WTC11 (cell line): ENCODE measurements around the gene ETS1. TPM values are rescaled to one million over a fixed set of nuclear protein-coding genes. Genes with fewer than 3 reads are reported as not detected.

Experiments
- ATAC-seq: fragments of 200-7000 bp; cut with Tn5 transposase; 2 replicates; pipeline ENCODE4 v1.10.0; 2021; ENCODE audit warnings: mild to moderate bottlenecking, moderate library complexity
- CTCF ChIA-PET: fragments of 300-600 bp; sonication (Branson Sonifier 250); formaldehyde crosslinking; loops from one replicate; lab custom pipeline; 2021; ENCODE audit warnings: antibody characterized with exemption; lab: Charles Lee
- POLR2A ChIA-PET: fragments of 350-600 bp; sonication (Branson Sonifier 250); formaldehyde crosslinking; loops from one replicate; lab custom pipeline; 2021; ENCODE audit warnings: antibody characterized with exemption; lab: Charles Lee
- DNase-seq: peaks from one replicate; pipeline ENCODE4 v3.0.0; 2021; ENCODE audit warnings: low spot score
- H3K27ac Mint-ChIP-seq: 2 replicates; pipeline ENCODE4 v1.8.0; 2021; ENCODE audit warnings: mixed read lengths
- H3K27me3 Mint-ChIP-seq: 2 replicates; pipeline ENCODE4 v1.8.0; 2021; ENCODE audit warnings: low read depth, mild to moderate bottlenecking, moderate library complexity, mixed read lengths
- H3K36me3 Mint-ChIP-seq: 2 replicates; pipeline ENCODE4 v1.8.0; 2021; ENCODE audit warnings: mixed read lengths
- H3K4me1 Mint-ChIP-seq: 2 replicates; pipeline ENCODE4 v1.8.0; 2022; ENCODE audit warnings: mixed read lengths
- H3K4me3 Mint-ChIP-seq: 2 replicates; pipeline ENCODE4 v1.8.0; 2021; ENCODE audit warnings: mild to moderate bottlenecking, moderate library complexity, mixed read lengths
- H3K9me3 Mint-ChIP-seq: 2 replicates; pipeline ENCODE4 v1.8.0; 2021; ENCODE audit warnings: mixed read lengths
- ATF1 ChIP-seq: sonication (generic); formaldehyde crosslinking; IDR thresholded peaks from 2 replicates; pipeline ENCODE4 v1.8.1; 2023; ENCODE audit warnings: mild to moderate bottlenecking, moderate library complexity, missing genetic modification reagents
- ATF3 ChIP-seq: sonication (generic); formaldehyde crosslinking; conservative IDR thresholded peaks from 2 replicates; pipeline ENCODE4 v1.8.1; 2022; ENCODE audit warnings: mild to moderate bottlenecking, missing genetic modification reagents
- CTCF ChIP-seq: fragments of 200-600 bp; IDR thresholded peaks from 2 replicates; pipeline ENCODE4 v1.8.0; 2022; ENCODE audit warnings: antibody characterized with exemption
- ETV6 ChIP-seq: sonication (generic); formaldehyde crosslinking; IDR thresholded peaks from 2 replicates; pipeline ENCODE4 v1.8.1; 2022; ENCODE audit warnings: mild to moderate bottlenecking, missing genetic modification reagents
- FOXJ3 ChIP-seq: sonication (generic); formaldehyde crosslinking; IDR thresholded peaks from 2 replicates; pipeline ENCODE4 v1.9.0; 2021; ENCODE audit warnings: missing genetic modification reagents, mild to moderate bottlenecking, borderline replicate concordance
- HMGA2 ChIP-seq: fragments of 250-450 bp; sonication (Bioruptor Pico); IDR thresholded peaks from 2 replicates; pipeline ENCODE4 v1.4.0; 2021; ENCODE audit warnings: mild to moderate bottlenecking, moderate library complexity
- IRF2 ChIP-seq: sonication (generic); formaldehyde crosslinking; IDR thresholded peaks from 2 replicates; pipeline ENCODE4 v1.8.0; 2022; ENCODE audit warnings: low read depth, missing genetic modification reagents, borderline replicate concordance
- JAZF1 ChIP-seq: fragments of 250-450 bp; sonication (Bioruptor Pico); IDR thresholded peaks from 2 replicates; pipeline ENCODE4 v1.9.0; 2021; ENCODE audit warnings: moderate library complexity, mild to moderate bottlenecking, inconsistent platforms
- PRDM15 ChIP-seq: sonication (generic); formaldehyde crosslinking; IDR thresholded peaks from 2 replicates; pipeline ENCODE4 v1.8.0; 2022; ENCODE audit warnings: missing genetic modification reagents
- PRRX2 ChIP-seq: fragments of 250-450 bp; sonication (Bioruptor Pico); IDR thresholded peaks from 2 replicates; pipeline ENCODE4 v1.8.0; 2021; ENCODE audit warnings: mild to moderate bottlenecking
- SMAD3 ChIP-seq: sonication (generic); formaldehyde crosslinking; IDR thresholded peaks from 2 replicates; pipeline ENCODE4 v1.8.0; 2022; ENCODE audit warnings: missing genetic modification reagents, mild to moderate bottlenecking, borderline replicate concordance
- SOX15 ChIP-seq: fragments of 250-450 bp; sonication (Bioruptor Pico); IDR thresholded peaks from 2 replicates; pipeline ENCODE4 v1.9.0; 2021; ENCODE audit warnings: mild to moderate bottlenecking
- SP1 ChIP-seq: sonication (generic); formaldehyde crosslinking; conservative IDR thresholded peaks from 2 replicates; pipeline ENCODE4 v1.8.1; 2022; ENCODE audit warnings: missing genetic modification reagents
- TEAD4 ChIP-seq: sonication (generic); formaldehyde crosslinking; IDR thresholded peaks from 2 replicates; pipeline ENCODE4 v1.8.0; 2022; ENCODE audit warnings: mild to moderate bottlenecking, missing genetic modification reagents
- TP53 ChIP-seq: sonication (generic); formaldehyde crosslinking; IDR thresholded peaks from 2 replicates; pipeline ENCODE4 v1.8.1; 2023; ENCODE audit warnings: mild to moderate bottlenecking, missing genetic modification reagents
- USF1 ChIP-seq: sonication (generic); formaldehyde crosslinking; IDR thresholded peaks from 2 replicates; pipeline ENCODE4 v1.8.0; 2022; ENCODE audit warnings: mild to moderate bottlenecking, missing genetic modification reagents
- USF2 ChIP-seq: sonication (generic); formaldehyde crosslinking; IDR thresholded peaks from 2 replicates; pipeline ENCODE4 v1.8.1; 2023; ENCODE audit warnings: mild to moderate bottlenecking, missing genetic modification reagents, moderate library complexity
- ZBTB21 ChIP-seq: sonication (generic); formaldehyde crosslinking; IDR thresholded peaks from 2 replicates; pipeline ENCODE4 v1.8.1; 2023; ENCODE audit warnings: mild to moderate bottlenecking, missing genetic modification reagents, borderline replicate concordance
- ZNF121 ChIP-seq: sonication (generic); formaldehyde crosslinking; IDR thresholded peaks from 2 replicates; pipeline ENCODE4 v1.8.0; 2023; ENCODE audit warnings: missing genetic modification reagents
- ZNF423 ChIP-seq: fragments of 250-450 bp; sonication (Bioruptor Pico); IDR thresholded peaks from 2 replicates; pipeline ENCODE4 v2.1.2; 2022; ENCODE audit warnings: mild to moderate bottlenecking, moderate library complexity
- ZNF512 ChIP-seq: sonication (generic); formaldehyde crosslinking; IDR thresholded peaks from 2 replicates; pipeline ENCODE4 v1.8.1; 2022; ENCODE audit warnings: missing genetic modification reagents, borderline replicate concordance
- total RNA-seq: library from RNA; stranded (reverse); gene quantifications from 3 replicates; pipeline ENCODE4 v1.2.3, GENCODE V29; 2021

Gene ETS1
- total RNA-seq, 1 experiment from 2014 or later, result 33.1 TPM

- no peak for TF ChIP-seq PRDM15 (CRISPR knock-in tag)
Observed at GRCh38 chr11:128511712-128512111, 75.6 kb downstream of the ETS1 start (continued).

- CTCF ChIA-PET, result interaction anchor here (0.6 kb wide), 1 partner anchor 63 kb away, joined by 3 read pairs; no protein-coding TSS in a partner anchor
- Mint-ChIP-seq H3K4me3 (no peak overlapping the region), H3K36me3 (no peaks in the 10 kb centered on the region), H3K4me1 (peaks cover 23% of the 10 kb centered on the region), H3K9me3 (no peaks in the 10 kb centered on the region), H3K27ac (no peak overlapping the region), H3K27me3 (no peaks in the 10 kb centered on the region)
- TF ChIP-seq ZBTB21 (CRISPR knock-in tag) (no peak), PRRX2 (CRISPR knock-in tag) (no peak), CTCF (no peak), JAZF1 (CRISPR knock-in tag) (no peak), USF1 (CRISPR knock-in tag) (no peak), SOX15 (no peak), HMGA2 (CRISPR knock-in tag) (no peak), SP1 (no peak), FOXJ3 (CRISPR knock-in tag) (no peak), ATF1 (no peak), TP53 (CRISPR knock-in tag) (no peak), IRF2 (CRISPR knock-in tag) (no peak), USF2 (CRISPR knock-in tag) (no peak)
- no peak for ATAC-seq
- DNase-seq, result no peak
- POLR2A ChIA-PET, result interaction anchor here (0.8 kb wide), 1 partner anchor 127 kb away, joined by 6 read pairs; no protein-coding TSS in a partner anchor
Observed at GRCh38 chr11:128509621-128510389, 77.6 kb downstream of the ETS1 start.

- POLR2A ChIA-PET, result interaction anchor here (0.8 kb wide), 1 partner anchor 128 kb away, joined by 6 read pairs; no protein-coding TSS in a partner anchor
- no peak overlapping the region for H3K27ac Mint-ChIP-seq
- ATAC-seq, result no peak
- no peak for TF ChIP-seq ETV6 (CRISPR knock-in tag)
- TF ChIP-seq SMAD3, result no peak
- TF ChIP-seq ZNF121, result no peak
- TF ChIP-seq TEAD4 (CRISPR knock-in tag), result no peak
- no peak for TF ChIP-seq ZNF512
- TF ChIP-seq ATF3 (CRISPR knock-in tag), result no peak
- no peak for TF ChIP-seq ZNF423
Observed at GRCh38 chr11:128508770-128509510, 78.4 kb downstream of the ETS1 start.

More at GRCh38 chr11:128508770-128509510, 78.4 kb downstream of the ETS1 start:
- no peak for DNase-seq
- no peaks in the 10 kb centered on the region for H3K27me3 Mint-ChIP-seq
- no peaks in the 10 kb centered on the region for H3K36me3 Mint-ChIP-seq
- no peak overlapping the region for H3K4me3 Mint-ChIP-seq
- CTCF ChIA-PET, result interaction anchor here (0.6 to 1.6 kb wide), 2 partner anchors 62 to 123 kb away, joined by 3 to 5 read pairs; no protein-coding TSS in a partner anchor
- H3K9me3 Mint-ChIP-seq, result no peaks in the 10 kb centered on the region
- H3K4me1 Mint-ChIP-seq, result peaks cover 20% of the 10 kb centered on the region
